Stimulated activated naive B cell treated with anti-CD40 and anti-IgM and Interleukin-4, amounts not matched to agents 10 μg/mL and 1 μg/mL and 100 μg/mL, for 72 hours (primary cell): Measurements from ENCODE around the gene TNFAIP2.

ENCODE experiments used
- ATAC-seq, 2 donors: fragments of 150-1000 bp; cut with Tn5 transposase; replicated peaks; 2 replicates each; pipeline ENCODE4 v1.10.0; 2021; ENCODE audit warnings: moderate library complexity in 1 of 2
- DNase-seq: peaks from one replicate; pipeline ENCODE4 v3.0.0; 2021
- H3K27ac Mint-ChIP-seq: one replicate; pipeline ENCODE4 v1.8.0; 2022; ENCODE audit warnings: mild to moderate bottlenecking, mixed read lengths
- H3K27me3 Mint-ChIP-seq, 2 donors: one replicate each; pipeline ENCODE4 v1.8.0; 2022; ENCODE audit warnings: mixed read lengths in 2 of 2
- H3K36me3 Mint-ChIP-seq, 2 donors: one replicate each; pipeline ENCODE4 v1.8.0; 2022; ENCODE audit warnings: mixed read lengths in 2 of 2, mild to moderate bottlenecking in 1 of 2
- H3K4me1 Mint-ChIP-seq, 2 donors: one replicate each; pipeline ENCODE4 v1.8.0; 2022; ENCODE audit warnings: mixed read lengths in 2 of 2, mild to moderate bottlenecking in 1 of 2
- H3K4me3 Mint-ChIP-seq, 2 donors: one replicate each; pipeline ENCODE4 v1.8.0; 2022; ENCODE audit warnings: mild to moderate bottlenecking in 2 of 2, mixed read lengths in 2 of 2, moderate library complexity in 1 of 2
- H3K9me3 Mint-ChIP-seq, 2 donors: one replicate each; pipeline ENCODE4 v1.8.0; 2022; ENCODE audit warnings: mixed read lengths in 2 of 2, mild to moderate bottlenecking in 1 of 2

The TNFAIP2 gene

GRCh38 chr14:103136388-103137271 is 13.4 kb downstream of the TNFAIP2 start:
- H3K9me3 Mint-ChIP-seq = peaks cover 0 to 4% of the 10 kb centered on the region in 2 donors
- ATAC-seq = no peak
- H3K36me3 Mint-ChIP-seq = peaks cover 0 to 17% of the 10 kb centered on the region in 2 donors
- peaks cover 22 to 44% of the 10 kb centered on the region in 2 donors for H3K27me3 Mint-ChIP-seq
- peaks cover 14 to 20% of the 10 kb centered on the region in 2 donors for H3K4me1 Mint-ChIP-seq
- no peak for DNase-seq
- H3K4me3 Mint-ChIP-seq = no peak overlapping the region
- H3K27ac Mint-ChIP-seq = no peak overlapping the region

- H3K9me3 Mint-ChIP-seq = peaks cover 0 to 4% of the 10 kb centered on the region in 2 donors
- H3K36me3 Mint-ChIP-seq = peaks cover 0 to 17% of the 10 kb centered on the region in 2 donors
- H3K4me3 Mint-ChIP-seq = no peak overlapping the region
- no peak overlapping the region for H3K27ac Mint-ChIP-seq
- no peak for ATAC-seq
- peaks cover 14 to 20% of the 10 kb centered on the region in 2 donors for H3K4me1 Mint-ChIP-seq
- H3K27me3 Mint-ChIP-seq = peaks cover 30 to 55% of the 10 kb centered on the region in 2 donors
- DNase-seq = no peak
Observed at GRCh38 chr14:103137689-103138300, 14.5 kb downstream of the TNFAIP2 start.

- H3K36me3 Mint-ChIP-seq = peaks cover 0 to 17% of the 10 kb centered on the region in 2 donors
Observed at GRCh38 chr14:103138301-103139131, 15.3 kb downstream of the TNFAIP2 start.

GRCh38 chr14:103139132-103140025 is 16.1 kb downstream of the TNFAIP2 start:
- Mint-ChIP-seq H3K9me3 (peaks cover 0 to 4% of the 10 kb centered on the region in 2 donors), H3K36me3 (peaks cover 0 to 13% of the 10 kb centered on the region in 2 donors), H3K4me3 (no peak overlapping the region), H3K27ac (peak overlapping the region; percentile 37), H3K4me1 (peaks cover 14 to 20% of the 10 kb centered on the region in 2 donors), H3K27me3 (peaks cover 41 to 67% of the 10 kb centered on the region in 2 donors)
- ATAC-seq (no peak), DNase-seq (no peak)

More at GRCh38 chr14:103138301-103139131, 15.3 kb downstream of the TNFAIP2 start:
- H3K4me1 Mint-ChIP-seq = peaks cover 14 to 20% of the 10 kb centered on the region in 2 donors
- no peak overlapping the region for H3K27ac Mint-ChIP-seq
- H3K4me3 Mint-ChIP-seq = no peak overlapping the region
- H3K9me3 Mint-ChIP-seq = peaks cover 0 to 4% of the 10 kb centered on the region in 2 donors
- peaks cover 37 to 63% of the 10 kb centered on the region in 2 donors for H3K27me3 Mint-ChIP-seq
- ATAC-seq = no peak
- DNase-seq = no peak

- Mint-ChIP-seq H3K36me3 (peaks cover 0 to 8% of the 10 kb centered on the region in 2 donors), H3K27ac (peak overlapping the region; percentile 70), H3K27me3 (peaks cover 43 to 71% of the 10 kb centered on the region in 2 donors), H3K4me3 (peak overlapping the region; percentile 1 to 14), H3K9me3 (peaks cover 0 to 4% of the 10 kb centered on the region in 2 donors), H3K4me1 (peaks cover 14 to 20% of the 10 kb centered on the region in 2 donors)
- ATAC-seq (peak; percentile 68 to 83), DNase-seq (peak; percentile 53)
Observed at GRCh38 chr14:103140316-103141109, 17.3 kb downstream of the TNFAIP2 start.

GRCh38 chr14:103141117-103141796 is 18.0 kb downstream of the TNFAIP2 start:
- Mint-ChIP-seq H3K9me3 (peaks cover 0 to 4% of the 10 kb centered on the region in 2 donors), H3K27me3 (peaks cover 48 to 76% of the 10 kb centered on the region in 2 donors), H3K4me3 (peak overlapping the region in 1 of 2 donors; percentile 7), H3K4me1 (peaks cover 14 to 20% of the 10 kb centered on the region in 2 donors), H3K36me3 (peaks cover 0 to 8% of the 10 kb centered on the region in 2 donors), H3K27ac (no peak overlapping the region)
- no peak for DNase-seq
- peak; percentile 23 to 24 for ATAC-seq

GRCh38 chr14:103142026-103142425 is 18.8 kb downstream of the TNFAIP2 start:
- Mint-ChIP-seq H3K4me1 (peaks cover 14 to 18% of the 10 kb centered on the region in 2 donors), H3K9me3 (peaks cover 0 to 4% of the 10 kb centered on the region in 2 donors), H3K27me3 (peaks cover 52 to 77% of the 10 kb centered on the region in 2 donors), H3K4me3 (no peak overlapping the region), H3K27ac (no peak overlapping the region), H3K36me3 (peaks cover 0 to under 1% of the 10 kb centered on the region in 2 donors)
- ATAC-seq = no peak
- no peak for DNase-seq

GRCh38 chr14:103142721-103143302 is 19.6 kb downstream of the TNFAIP2 start:
- Mint-ChIP-seq H3K9me3 (peaks cover 0 to 4% of the 10 kb centered on the region in 2 donors), H3K4me3 (no peak overlapping the region), H3K27me3 (peaks cover 49 to 78% of the 10 kb centered on the region in 2 donors), H3K36me3 (no peaks in the 10 kb centered on the region), H3K4me1 (peaks cover 14 to 16% of the 10 kb centered on the region in 2 donors), H3K27ac (no peak overlapping the region)
- DNase-seq (no peak), ATAC-seq (no peak)

GRCh38 chr14:103143506-103143905 is 20.2 kb downstream of the TNFAIP2 start:
- Mint-ChIP-seq H3K27me3 (peaks cover 50 to 76% of the 10 kb centered on the region in 2 donors), H3K9me3 (peaks cover 0 to 4% of the 10 kb centered on the region in 2 donors), H3K4me3 (no peak overlapping the region), H3K36me3 (no peaks in the 10 kb centered on the region), H3K4me1 (peaks cover 14 to 16% of the 10 kb centered on the region in 2 donors), H3K27ac (no peak overlapping the region)
- DNase-seq (no peak), ATAC-seq (no peak)

- H3K4me1 Mint-ChIP-seq = peaks cover 14 to 16% of the 10 kb centered on the region in 2 donors
- ATAC-seq (no peak), DNase-seq (no peak)
- peaks cover 52 to 77% of the 10 kb centered on the region in 2 donors for H3K27me3 Mint-ChIP-seq
- H3K27ac Mint-ChIP-seq = no peak overlapping the region
- H3K36me3 Mint-ChIP-seq = no peaks in the 10 kb centered on the region
- no peak overlapping the region for H3K4me3 Mint-ChIP-seq
- H3K9me3 Mint-ChIP-seq = peaks cover 0 to 4% of the 10 kb centered on the region in 2 donors
Observed at GRCh38 chr14:103144085-103144484, 20.8 kb downstream of the TNFAIP2 start.

GRCh38 chr14:103146141-103146709 is 23.0 kb downstream of the TNFAIP2 start:
- Mint-ChIP-seq H3K9me3 (no peaks in the 10 kb centered on the region), H3K27me3 (peaks cover 39 to 61% of the 10 kb centered on the region in 2 donors), H3K4me3 (no peak overlapping the region), H3K4me1 (peaks cover 3 to 4% of the 10 kb centered on the region in 2 donors), H3K27ac (no peak overlapping the region), H3K36me3 (no peaks in the 10 kb centered on the region)
- DNase-seq (no peak), ATAC-seq (no peak)
